HepG2 (cell line): ENCODE results near the gene PNMA8B. TPM values are rescaled to one million over a fixed set of nuclear protein-coding genes. Genes with fewer than 3 reads are reported as not detected.
A peak's percentile ranks its signal among the peaks of the same experiment; 100 is the strongest.

Source experiments
- MIER2 ChIP-seq: IDR thresholded peaks from 2 replicates; pipeline ENCODE4 v1.6.1; 2016; ENCODE audit warnings: missing biosample characterization, missing genetic modification reagents
- SALL1 ChIP-seq: sonication (generic); formaldehyde crosslinking; IDR thresholded peaks from 2 replicates; pipeline ENCODE4 v1.8.0; 2022; ENCODE audit warnings: mild to moderate bottlenecking, missing genetic modification reagents
- STAG1 ChIP-seq: sonication (generic); formaldehyde crosslinking; IDR thresholded peaks from 2 replicates; pipeline ENCODE4 v1.4.0; 2020; ENCODE audit warnings: missing genetic modification reagents
- ZMYM3 ChIP-seq: sonication (generic); formaldehyde crosslinking; IDR thresholded peaks from 2 replicates; pipeline ENCODE4 v1.5.1; 2020; ENCODE audit warnings: mild to moderate bottlenecking, missing genetic modification reagents
- ZNF230 ChIP-seq: sonication (generic); formaldehyde crosslinking; IDR thresholded peaks from 2 replicates; pipeline ENCODE4 v1.4.0; 2020; ENCODE audit warnings: mild to moderate bottlenecking, missing genetic modification reagents
- ZNF263 ChIP-seq: sonication (generic); formaldehyde crosslinking; IDR thresholded peaks from 2 replicates; pipeline ENCODE4 v1.4.0; 2020; ENCODE audit warnings: missing genetic modification reagents
- ZNF331 ChIP-seq: sonication (generic); formaldehyde crosslinking; IDR thresholded peaks from 2 replicates; pipeline ENCODE4 v1.4.0; 2020; ENCODE audit warnings: missing genetic modification reagents
- ZNF552 ChIP-seq: sonication (generic); formaldehyde crosslinking; IDR thresholded peaks from 2 replicates; pipeline ENCODE4 v1.9.0; 2022; ENCODE audit warnings: missing genetic modification reagents, mild to moderate bottlenecking, borderline replicate concordance
- ZNF891 ChIP-seq: sonication (generic); formaldehyde crosslinking; IDR thresholded peaks from 2 replicates; pipeline ENCODE4 v1.5.0; 2020; ENCODE audit warnings: mild to moderate bottlenecking, missing genetic modification reagents
- polyA plus RNA-seq, 8 experiments: library from polyadenylated mRNA; depleted of rRNA in 3 of 8; stranded (reverse) in 7 of 8; unstranded in 1 of 8; fragments of >200 nt; fragmentation: Illumina TruSeq in 4 of 8; extraction: Trizol in 4 of 8; gene quantifications; 2 replicates each; pipeline versions ENCODE4 v1.2.1 to v1.2.3, GENCODE V29; 2011 to 2016; ENCODE audit warnings: low read depth in 4 of 8, missing spikeins in 1 of 8, mixed read lengths in 1 of 8; ENCODE audit not compliant: insufficient read depth in 1 of 8
- total RNA-seq, 5 experiments: library from RNA; depleted of rRNA; stranded (reverse); fragments of >200 nt; fragmentation: Illumina TruSeq; extraction: Trizol; gene quantifications; 2 replicates each; pipeline ENCODE4 v1.2.3, GENCODE V29; 2016; ENCODE audit warnings: low read depth in 1 of 5
- TF ChIP-seq, protein P1 (sequence below): sonication (generic); formaldehyde crosslinking; IDR thresholded peaks from 2 replicates; pipeline ENCODE4 v1.8.1; 2022; ENCODE audit warnings: mild to moderate bottlenecking, missing genetic modification reagents
- TF ChIP-seq, protein P2 (sequence below): sonication (generic); formaldehyde crosslinking; IDR thresholded peaks from 2 replicates; pipeline ENCODE4 v1.5.1; 2020; ENCODE audit warnings: mild to moderate bottlenecking, moderate library complexity, missing genetic modification reagents
- TF ChIP-seq, protein P3 (sequence below): sonication (generic); formaldehyde crosslinking; IDR thresholded peaks from 2 replicates; pipeline ENCODE4 v1.4.0; 2020; ENCODE audit warnings: missing genetic modification reagents, borderline replicate concordance
- TF ChIP-seq, protein P4 (sequence below): sonication (generic); formaldehyde crosslinking; IDR thresholded peaks from 2 replicates; pipeline ENCODE4 v1.9.0; 2022; ENCODE audit warnings: missing genetic modification reagents, mild to moderate bottlenecking, borderline replicate concordance
- TF ChIP-seq, protein P5 (sequence below): sonication (generic); formaldehyde crosslinking; IDR thresholded peaks from 2 replicates; pipeline ENCODE4 v1.5.1; 2020; ENCODE audit warnings: missing genetic modification reagents, mild to moderate bottlenecking, borderline replicate concordance
- TF ChIP-seq, protein P6 (sequence below): sonication (generic); formaldehyde crosslinking; IDR thresholded peaks from 2 replicates; pipeline ENCODE4 v1.4.0; 2020; ENCODE audit warnings: missing genetic modification reagents

Gene PNMA8B
- total and polyA plus RNA-seq, 2 of the 13 experiments (the other 11 are each of a cell fraction or from before 2014, with no cell fraction given): not detected

DNA sequence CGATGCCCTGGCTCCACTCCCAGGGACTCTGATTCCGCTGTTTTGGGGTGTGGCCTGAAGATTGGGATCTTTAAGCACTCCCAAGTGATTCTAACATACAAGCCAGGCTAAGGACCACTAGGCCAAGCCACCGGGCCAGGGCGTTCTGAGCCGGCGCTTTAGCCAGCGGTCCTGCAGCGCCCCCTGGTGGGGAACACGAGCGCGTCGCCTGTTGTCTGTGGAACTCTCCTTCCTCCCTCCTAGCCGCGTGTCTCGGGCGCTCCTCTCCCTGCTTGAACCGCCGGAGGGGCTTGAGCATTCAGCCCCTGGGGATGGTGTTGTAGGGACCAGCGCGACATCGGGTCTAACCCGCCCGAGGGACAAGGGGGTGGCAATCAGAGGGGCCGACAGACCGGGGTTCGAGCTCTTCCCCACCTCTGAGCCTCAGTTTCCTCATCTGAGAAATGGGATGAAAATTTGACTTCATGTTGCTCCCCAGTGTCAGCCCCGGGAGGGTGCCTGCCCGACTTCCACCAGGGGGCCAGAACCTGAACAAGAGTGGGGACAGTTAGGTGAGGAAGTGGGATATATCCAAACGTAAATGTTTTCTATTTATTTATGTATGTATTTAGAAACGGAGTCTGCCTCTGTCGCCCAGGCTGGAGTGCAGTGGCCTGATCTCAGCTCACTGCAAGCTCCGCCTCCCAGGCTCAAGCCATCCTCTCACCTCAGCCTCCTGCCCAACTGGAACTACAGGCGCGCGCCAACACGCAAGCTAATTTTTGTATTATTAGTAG lies 18.0 kb upstream of the PNMA8B start (continued):
- TF ChIP-seq, protein P1, sequence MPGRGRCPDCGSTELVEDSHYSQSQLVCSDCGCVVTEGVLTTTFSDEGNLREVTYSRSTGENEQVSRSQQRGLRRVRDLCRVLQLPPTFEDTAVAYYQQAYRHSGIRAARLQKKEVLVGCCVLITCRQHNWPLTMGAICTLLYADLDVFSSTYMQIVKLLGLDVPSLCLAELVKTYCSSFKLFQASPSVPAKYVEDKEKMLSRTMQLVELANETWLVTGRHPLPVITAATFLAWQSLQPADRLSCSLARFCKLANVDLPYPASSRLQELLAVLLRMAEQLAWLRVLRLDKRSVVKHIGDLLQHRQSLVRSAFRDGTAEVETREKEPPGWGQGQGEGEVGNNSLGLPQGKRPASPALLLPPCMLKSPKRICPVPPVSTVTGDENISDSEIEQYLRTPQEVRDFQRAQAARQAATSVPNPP (CRISPR knock-in tag): no peak
- TF ChIP-seq, protein P2, sequence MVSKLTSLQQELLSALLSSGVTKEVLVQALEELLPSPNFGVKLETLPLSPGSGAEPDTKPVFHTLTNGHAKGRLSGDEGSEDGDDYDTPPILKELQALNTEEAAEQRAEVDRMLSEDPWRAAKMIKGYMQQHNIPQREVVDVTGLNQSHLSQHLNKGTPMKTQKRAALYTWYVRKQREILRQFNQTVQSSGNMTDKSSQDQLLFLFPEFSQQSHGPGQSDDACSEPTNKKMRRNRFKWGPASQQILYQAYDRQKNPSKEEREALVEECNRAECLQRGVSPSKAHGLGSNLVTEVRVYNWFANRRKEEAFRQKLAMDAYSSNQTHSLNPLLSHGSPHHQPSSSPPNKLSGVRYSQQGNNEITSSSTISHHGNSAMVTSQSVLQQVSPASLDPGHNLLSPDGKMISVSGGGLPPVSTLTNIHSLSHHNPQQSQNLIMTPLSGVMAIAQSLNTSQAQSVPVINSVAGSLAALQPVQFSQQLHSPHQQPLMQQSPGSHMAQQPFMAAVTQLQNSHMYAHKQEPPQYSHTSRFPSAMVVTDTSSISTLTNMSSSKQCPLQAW (CRISPR knock-in tag): peak; percentile 72
- TF ChIP-seq SALL1 (CRISPR knock-in tag): peak; percentile 41; the same call in 1 of the 2 replicates
- TF ChIP-seq ZNF331 (CRISPR knock-in tag): 0 out of 2 replicates have a peak, but pooled peaks have one; percentile 12
- TF ChIP-seq, protein P3, sequence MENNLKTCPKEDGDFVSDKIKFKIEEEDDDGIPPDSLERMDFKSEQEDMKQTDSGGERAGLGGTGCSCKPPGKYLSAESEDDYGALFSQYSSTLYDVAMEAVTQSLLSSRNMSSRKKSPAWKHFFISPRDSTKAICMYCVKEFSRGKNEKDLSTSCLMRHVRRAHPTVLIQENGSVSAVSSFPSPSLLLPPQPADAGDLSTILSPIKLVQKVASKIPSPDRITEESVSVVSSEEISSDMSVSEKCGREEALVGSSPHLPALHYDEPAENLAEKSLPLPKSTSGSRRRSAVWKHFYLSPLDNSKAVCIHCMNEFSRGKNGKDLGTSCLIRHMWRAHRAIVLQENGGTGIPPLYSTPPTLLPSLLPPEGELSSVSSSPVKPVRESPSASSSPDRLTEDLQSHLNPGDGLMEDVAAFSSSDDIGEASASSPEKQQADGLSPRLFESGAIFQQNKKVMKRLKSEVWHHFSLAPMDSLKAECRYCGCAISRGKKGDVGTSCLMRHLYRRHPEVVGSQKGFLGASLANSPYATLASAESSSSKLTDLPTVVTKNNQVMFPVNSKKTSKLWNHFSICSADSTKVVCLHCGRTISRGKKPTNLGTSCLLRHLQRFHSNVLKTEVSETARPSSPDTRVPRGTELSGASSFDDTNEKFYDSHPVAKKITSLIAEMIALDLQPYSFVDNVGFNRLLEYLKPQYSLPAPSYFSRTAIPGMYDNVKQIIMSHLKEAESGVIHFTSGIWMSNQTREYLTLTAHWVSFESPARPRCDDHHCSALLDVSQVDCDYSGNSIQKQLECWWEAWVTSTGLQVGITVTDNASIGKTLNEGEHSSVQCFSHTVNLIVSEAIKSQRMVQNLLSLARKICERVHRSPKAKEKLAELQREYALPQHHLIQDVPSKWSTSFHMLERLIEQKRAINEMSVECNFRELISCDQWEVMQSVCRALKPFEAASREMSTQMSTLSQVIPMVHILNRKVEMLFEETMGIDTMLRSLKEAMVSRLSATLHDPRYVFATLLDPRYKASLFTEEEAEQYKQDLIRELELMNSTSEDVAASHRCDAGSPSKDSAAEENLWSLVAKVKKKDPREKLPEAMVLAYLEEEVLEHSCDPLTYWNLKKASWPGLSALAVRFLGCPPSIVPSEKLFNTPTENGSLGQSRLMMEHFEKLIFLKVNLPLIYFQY (CRISPR knock-in tag): 0 out of 2 replicates have a peak, but pooled peaks have one; percentile 56
- peak; percentile 94 for TF ChIP-seq STAG1 (CRISPR knock-in tag)
- TF ChIP-seq, protein P4, sequence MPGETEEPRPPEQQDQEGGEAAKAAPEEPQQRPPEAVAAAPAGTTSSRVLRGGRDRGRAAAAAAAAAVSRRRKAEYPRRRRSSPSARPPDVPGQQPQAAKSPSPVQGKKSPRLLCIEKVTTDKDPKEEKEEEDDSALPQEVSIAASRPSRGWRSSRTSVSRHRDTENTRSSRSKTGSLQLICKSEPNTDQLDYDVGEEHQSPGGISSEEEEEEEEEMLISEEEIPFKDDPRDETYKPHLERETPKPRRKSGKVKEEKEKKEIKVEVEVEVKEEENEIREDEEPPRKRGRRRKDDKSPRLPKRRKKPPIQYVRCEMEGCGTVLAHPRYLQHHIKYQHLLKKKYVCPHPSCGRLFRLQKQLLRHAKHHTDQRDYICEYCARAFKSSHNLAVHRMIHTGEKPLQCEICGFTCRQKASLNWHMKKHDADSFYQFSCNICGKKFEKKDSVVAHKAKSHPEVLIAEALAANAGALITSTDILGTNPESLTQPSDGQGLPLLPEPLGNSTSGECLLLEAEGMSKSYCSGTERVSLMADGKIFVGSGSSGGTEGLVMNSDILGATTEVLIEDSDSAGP: peak; percentile 29; the same call in 1 of the 2 replicates
- no peak for TF ChIP-seq ZNF891 (CRISPR knock-in tag)
- TF ChIP-seq, protein P5, sequence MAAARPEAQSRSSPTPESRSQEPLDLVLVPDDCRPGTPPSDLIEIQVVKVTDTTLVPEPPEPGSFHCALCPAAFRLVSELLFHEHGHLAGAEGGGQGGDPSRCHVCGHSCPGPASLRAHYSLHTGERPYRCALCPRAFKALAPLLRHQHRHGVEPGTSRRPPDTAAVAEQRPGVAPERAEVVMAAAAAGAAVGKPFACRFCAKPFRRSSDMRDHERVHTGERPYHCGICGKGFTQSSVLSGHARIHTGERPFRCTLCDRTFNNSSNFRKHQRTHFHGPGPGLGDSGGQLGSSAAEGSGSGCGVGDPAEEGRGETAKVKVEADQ (CRISPR knock-in tag): 0 out of 2 replicates have a peak, but pooled peaks have one; percentile 37
- TF ChIP-seq ZNF552 (CRISPR knock-in tag): no peak
- TF ChIP-seq MIER2: no peak
- TF ChIP-seq, protein P6, sequence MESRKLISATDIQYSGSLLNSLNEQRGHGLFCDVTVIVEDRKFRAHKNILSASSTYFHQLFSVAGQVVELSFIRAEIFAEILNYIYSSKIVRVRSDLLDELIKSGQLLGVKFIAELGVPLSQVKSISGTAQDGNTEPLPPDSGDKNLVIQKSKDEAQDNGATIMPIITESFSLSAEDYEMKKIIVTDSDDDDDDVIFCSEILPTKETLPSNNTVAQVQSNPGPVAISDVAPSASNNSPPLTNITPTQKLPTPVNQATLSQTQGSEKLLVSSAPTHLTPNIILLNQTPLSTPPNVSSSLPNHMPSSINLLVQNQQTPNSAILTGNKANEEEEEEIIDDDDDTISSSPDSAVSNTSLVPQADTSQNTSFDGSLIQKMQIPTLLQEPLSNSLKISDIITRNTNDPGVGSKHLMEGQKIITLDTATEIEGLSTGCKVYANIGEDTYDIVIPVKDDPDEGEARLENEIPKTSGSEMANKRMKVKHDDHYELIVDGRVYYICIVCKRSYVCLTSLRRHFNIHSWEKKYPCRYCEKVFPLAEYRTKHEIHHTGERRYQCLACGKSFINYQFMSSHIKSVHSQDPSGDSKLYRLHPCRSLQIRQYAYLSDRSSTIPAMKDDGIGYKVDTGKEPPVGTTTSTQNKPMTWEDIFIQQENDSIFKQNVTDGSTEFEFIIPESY (CRISPR knock-in tag): peak; percentile 39; the same call in 1 of the 2 replicates
- TF ChIP-seq ZNF230 (CRISPR knock-in tag): 0 out of 2 replicates have a peak, but pooled peaks have one; percentile 32
- TF ChIP-seq ZNF263: peak; percentile 99
- TF ChIP-seq ZMYM3 (CRISPR knock-in tag): peak; percentile 78; the same call in 1 of the 2 replicates
